Measurements from ENCODE around the gene TIAM1.

TIAM1 gene

DNA sequence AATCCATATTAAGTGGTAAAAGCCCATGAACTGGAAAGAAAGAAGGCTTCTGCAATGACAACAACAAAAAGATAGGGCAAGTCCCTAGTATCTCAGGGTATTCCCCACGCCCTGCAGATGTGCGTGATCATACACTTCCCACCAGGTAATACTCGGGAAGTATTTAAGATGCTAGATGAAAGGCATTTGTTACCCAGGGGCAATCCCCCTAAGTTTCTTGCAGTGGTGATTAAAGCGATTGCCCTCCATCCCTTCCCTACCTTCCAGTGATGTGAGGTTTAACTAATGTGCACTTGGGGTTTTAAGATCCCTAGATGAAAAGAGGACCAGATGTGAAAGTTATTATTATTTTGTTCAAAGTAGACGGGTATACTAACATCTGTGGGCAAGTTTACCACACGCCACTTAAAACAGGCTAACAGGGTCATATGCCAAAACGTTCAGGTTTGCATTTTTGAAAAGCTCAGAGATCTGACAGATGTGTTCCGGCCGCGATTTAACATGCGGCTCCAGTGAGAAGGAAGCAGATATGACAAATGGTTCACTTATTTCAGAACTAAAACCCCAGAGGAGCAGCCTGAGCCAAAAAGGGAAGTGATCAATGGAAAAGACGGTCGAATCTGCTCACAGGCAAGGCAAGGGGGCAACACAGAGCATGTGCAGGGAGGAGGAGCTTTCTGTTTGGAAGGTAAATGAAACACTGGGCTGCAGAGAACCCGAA lies 17.4 kb downstream of the TIAM1 start:
- no peak for DNase-seq

- no peak for DNase-seq
Observed at GRCh38 chr21:31318971-31319370, 25.1 kb downstream of the TIAM1 start.

DNA sequence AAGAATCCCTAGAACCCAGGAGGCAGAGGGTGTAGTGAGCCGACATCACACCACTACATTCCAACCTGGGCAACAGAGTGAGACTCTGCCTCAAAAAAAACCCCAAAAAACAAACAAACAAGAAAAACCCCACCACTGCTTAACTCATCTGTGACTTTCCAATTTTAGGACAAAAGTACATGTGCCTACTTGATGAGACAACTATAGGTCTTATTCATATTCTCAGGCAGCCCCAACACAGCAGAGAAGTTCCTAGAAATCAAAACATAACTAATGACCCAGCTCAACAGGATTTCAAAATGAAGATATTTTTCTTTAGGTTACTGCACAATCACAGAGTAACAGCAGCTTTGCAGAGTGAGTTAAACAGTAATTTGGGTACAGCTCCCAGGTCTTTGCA lies 26.4 kb downstream of the TIAM1 start:
- no peak for DNase-seq

- DNase-seq, result no peak
Observed at GRCh38 chr21:31316488-31317169, 27.4 kb downstream of the TIAM1 start.

GRCh38 chr21:31316072-31316471 lies 28.0 kb downstream of the TIAM1 start:
- no peak for DNase-seq

GRCh38 chr21:31310750-31311149 lies 33.3 kb downstream of the TIAM1 start:
- DNase-seq, result peak; percentile 2 to 32

- no peak for DNase-seq
Observed at GRCh38 chr21:31308584-31308983, 35.5 kb downstream of the TIAM1 start.

GRCh38 chr21:31305888-31306287 lies 38.2 kb downstream of the TIAM1 start:
- DNase-seq, result no peak

DNA sequence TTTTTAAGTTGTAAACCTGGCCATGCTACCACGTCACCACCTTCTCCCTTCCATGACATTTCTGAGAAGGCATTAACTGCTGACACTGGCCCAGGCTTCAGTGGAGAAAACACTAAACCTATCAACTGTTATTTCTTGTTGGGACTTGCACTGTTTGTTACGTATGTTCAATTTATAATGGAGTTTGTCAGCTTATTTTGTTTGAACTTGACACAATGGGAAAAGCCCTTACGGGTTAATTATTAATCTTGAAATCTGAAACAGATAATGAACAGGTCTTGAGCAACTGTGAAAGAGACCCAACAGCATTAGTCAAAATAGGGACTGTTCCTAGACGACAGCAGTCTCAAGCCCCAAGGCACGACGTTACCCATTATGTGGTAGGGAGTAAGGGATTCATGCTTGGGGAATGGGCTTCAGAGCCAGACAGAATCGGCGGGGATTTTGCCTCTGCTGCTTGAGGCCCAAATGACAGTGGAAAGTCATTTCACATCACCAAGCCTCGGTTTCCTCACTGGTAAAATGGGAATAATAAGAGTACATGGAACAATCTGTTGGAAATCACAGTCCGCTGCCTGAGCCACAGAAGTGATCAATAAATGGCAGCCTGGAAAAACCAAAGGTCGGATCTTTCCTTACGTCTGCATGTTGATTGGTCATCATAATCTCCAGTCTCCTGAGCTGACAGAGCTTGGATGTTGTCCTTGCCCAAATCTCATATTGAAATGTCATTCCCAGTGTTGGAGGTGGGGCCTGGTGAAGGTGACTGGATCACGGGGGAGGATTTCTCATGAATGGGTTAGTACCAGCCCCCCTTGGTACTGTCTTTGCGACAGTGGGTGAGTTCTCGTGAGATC lies 44.5 kb downstream of the TIAM1 start:
- DNase-seq, result no peak

DNA sequence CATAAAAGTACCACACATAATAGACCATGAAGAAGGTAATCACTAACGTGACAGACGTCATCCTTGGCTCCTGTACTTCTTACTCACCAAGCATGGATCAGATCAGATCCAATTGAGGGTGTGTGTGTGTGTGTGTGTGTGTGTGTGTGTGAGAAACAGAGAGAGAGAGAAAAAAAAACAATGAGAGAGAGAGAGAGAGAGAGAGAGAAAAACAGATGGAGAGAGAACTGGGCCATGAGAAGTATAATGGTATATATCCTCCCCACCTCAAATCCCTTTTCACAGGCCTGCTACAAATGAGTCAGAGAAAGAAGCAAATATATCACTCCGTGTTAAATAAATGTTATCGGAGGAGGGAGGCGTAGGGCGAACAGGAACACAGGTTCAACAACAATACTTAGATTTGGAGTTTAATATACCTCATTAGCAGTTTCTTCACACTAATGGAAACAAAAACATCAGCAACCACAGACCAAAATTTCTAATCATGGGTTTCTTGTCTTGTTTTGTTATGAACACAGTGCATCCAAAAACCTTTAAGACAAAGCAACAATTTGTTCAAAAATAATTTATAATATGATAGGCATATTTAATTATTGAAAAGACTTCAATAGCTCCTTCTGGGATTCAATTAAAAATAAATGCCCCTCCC lies 45.3 kb downstream of the TIAM1 start:
- DNase-seq, result no peak

- DNase-seq, result no peak
Observed at GRCh38 chr21:31297806-31298205, 46.3 kb downstream of the TIAM1 start.

GRCh38 chr21:31295676-31296075 lies 48.4 kb downstream of the TIAM1 start:
- DNase-seq, result no peak

DNA sequence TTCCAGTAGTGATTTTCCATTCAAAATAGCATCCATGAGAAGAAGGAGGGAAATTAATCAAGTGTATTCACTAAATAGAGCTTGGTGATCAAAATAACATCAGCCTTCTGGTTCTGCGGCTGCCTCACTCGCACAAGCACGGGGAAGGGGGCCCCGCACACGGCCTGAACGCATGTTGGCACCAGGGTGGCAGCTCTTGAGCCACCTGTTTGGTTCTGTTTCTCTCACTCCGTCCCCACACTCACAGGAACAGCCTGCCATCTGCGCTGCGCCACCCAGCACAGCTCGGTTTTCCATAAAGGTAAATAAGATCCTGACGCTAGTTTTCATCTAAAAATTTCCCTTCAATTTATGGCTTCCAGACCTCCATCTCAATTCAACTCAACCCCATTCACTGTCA lies 49.4 kb downstream of the TIAM1 start:
- no peak for DNase-seq

GRCh38 chr21:31293986-31294385 lies 50.1 kb downstream of the TIAM1 start:
- DNase-seq, result no peak

- no peak for DNase-seq
Observed at GRCh38 chr21:31290765-31291164, 53.3 kb downstream of the TIAM1 start.

GRCh38 chr21:31289702-31290101 lies 54.4 kb downstream of the TIAM1 start:
- DNase-seq, result no peak

DNA sequence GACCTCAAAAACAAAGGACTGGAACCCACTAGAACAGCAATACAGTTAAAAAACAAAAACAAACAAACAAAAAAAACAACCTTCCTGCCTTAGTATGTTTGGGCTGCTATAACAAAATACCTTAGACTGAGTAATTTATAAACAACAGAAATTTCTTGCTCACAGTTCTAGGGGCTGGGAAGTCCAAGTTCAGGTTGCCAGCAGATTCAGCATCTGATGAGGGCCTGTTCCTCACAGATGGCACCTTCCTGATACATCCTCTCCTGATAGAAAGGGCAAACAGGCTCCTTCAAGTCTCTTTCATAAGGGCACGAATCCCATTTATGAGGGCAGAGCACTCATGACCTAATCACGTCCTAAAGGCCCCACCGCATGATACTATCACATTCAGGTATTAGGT lies 55.9 kb downstream of the TIAM1 start:
- DNase-seq, result no peak

GRCh38 chr21:31287201-31287600 lies 56.9 kb downstream of the TIAM1 start:
- no peak for DNase-seq

DNA sequence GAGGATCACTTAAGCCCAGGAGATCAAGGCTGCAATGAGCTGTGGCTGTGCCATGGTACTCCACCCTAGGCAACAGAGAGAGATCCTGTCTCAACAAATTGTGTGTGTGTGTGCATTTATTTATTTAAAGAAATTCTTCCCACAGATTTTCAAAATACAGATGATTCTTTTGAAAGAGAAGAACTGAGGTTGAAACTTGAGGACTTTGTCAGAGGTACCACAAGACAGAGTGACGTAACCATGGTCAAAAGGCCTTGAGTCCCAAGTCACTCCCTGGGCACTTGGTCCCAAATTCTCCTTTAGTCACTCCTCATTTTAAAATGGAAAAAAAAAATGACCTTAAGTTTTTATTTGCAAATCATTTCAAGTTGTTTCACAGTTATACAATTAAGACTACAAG lies 57.4 kb downstream of the TIAM1 start:
- no peak for DNase-seq

DNA sequence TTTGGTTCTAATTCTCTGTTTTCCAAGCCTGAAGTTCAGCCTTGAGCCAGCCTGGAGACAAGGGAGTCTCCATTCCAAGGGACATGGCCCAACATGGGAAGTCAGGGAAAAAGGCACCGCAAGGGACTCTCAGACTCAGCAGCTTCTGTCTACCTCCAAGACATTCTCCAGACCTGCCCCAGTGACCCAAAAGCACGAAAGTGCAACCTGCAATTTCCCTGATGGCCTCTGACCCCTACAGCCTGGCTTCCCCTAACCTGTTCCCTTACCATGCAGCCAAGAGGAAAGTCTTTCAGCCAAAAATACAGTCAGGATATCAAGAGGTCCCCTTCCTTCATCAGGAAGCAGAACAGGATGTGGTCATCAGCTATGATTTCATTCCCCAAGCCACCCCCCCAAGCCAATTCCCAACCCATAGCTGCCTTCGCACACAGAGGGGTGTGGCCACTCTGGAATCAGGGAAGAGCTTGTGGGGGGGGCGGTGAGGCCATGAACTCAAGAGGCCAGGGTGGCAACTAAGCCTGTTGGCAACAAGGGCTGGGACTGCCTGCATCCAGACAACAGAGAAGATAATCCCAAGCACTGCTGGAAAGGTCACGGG lies 59.2 kb downstream of the TIAM1 start:
- DNase-seq, result no peak

GRCh38 chr21:31283025-31283424 lies 61.0 kb downstream of the TIAM1 start:
- no peak for DNase-seq

- no peak for DNase-seq
Observed at GRCh38 chr21:31282095-31282709, 61.9 kb downstream of the TIAM1 start.

All from SHP77 (cell line).